Psoas muscle (tissue), 8 donors: ENCODE data around the gene PHLPP1. TPM values are rescaled to one million over a fixed set of nuclear protein-coding genes. Genes with fewer than 3 reads are reported as not detected.

Source experiments
- ATAC-seq, 4 donors: fragments of 200-7000 bp; cut with Tn5 transposase; one replicate each; pipeline ENCODE4 v1.9.1; 2020; ENCODE audit warnings: moderate library complexity in 3 of 4, mild to moderate bottlenecking in 2 of 4
- DNase-seq, 2 donors: peaks; one replicate each; pipeline ENCODE4 v3.0.0-alpha.2; 2020
- H3K27ac ChIP-seq: fragments of 200-600 bp; one replicate; pipeline ENCODE4 v1.8.0; 2022
- H3K27me3 ChIP-seq, 3 donors: fragments of 200-600 bp in 1 of 3; one replicate each; pipeline versions ENCODE4 v1.6.1 to v1.8.0; 2013 to 2022; ENCODE audit warnings: low read length in 2 of 3, mild to moderate bottlenecking in 2 of 3, moderate library complexity in 1 of 3; ENCODE audit not compliant: insufficient read depth in 3 of 3
- H3K36me3 ChIP-seq, 2 donors: fragments of 200-600 bp in 1 of 2; one replicate each; pipeline versions ENCODE4 v1.6.1 to v1.8.0; 2013 to 2022; ENCODE audit warnings: low read depth in 1 of 2, mild to moderate bottlenecking in 1 of 2, moderate library complexity in 1 of 2; ENCODE audit not compliant: insufficient read depth in 1 of 2
- H3K4me1 ChIP-seq: fragments of 200-600 bp; one replicate; pipeline ENCODE4 v1.8.0; 2022
- H3K4me3 ChIP-seq: fragments of 200-600 bp; one replicate; pipeline ENCODE4 v1.8.0; 2022; ENCODE audit warnings: mild to moderate bottlenecking
- H3K9me3 ChIP-seq: fragments of 200-600 bp; one replicate; pipeline ENCODE4 v1.8.0; 2022
- CTCF ChIP-seq: fragments of 200-600 bp; IDR thresholded peaks from one replicate; pipeline ENCODE4 v1.8.0; 2022; ENCODE audit warnings: antibody characterized with exemption
- WGBS, 3 donors: extraction: QIAGEN DNeasy Blood & Tissue Kit; methylation state at CpG; one replicate each; pipeline versions ENCODE4 v1.1.6 to v1.1.7; 2013; 5-methylcytosine and 5-hydroxymethylcytosine counted together
- intact Hi-C, 2 donors: fragments of 100-400 bp; cut with DNase I; formaldehyde crosslinking; loops; one replicate each; pipeline versions ENCODE4 v1.11.0 to v1.14.2; 2022
- polyA plus RNA-seq, 3 donors: library from polyadenylated mRNA; stranded (reverse); fragments of 200-250 nt; gene quantifications; one replicate each; pipeline ENCODE4 v1.2.3, GENCODE V29; 2013
- total RNA-seq, 4 donors: library from RNA; stranded (reverse); fragmentation: NEBNext Ultra II Directional in 2 of 4; extraction: Animal tissue kit (Norgen Biotek cat#: 25700) in 2 of 4; gene quantifications; one replicate each; pipeline versions ENCODE4 v1.2.1 to v1.2.4, GENCODE V29; 2021 to 2023
- donor health status: healthy with polysubstance abuse.
- donor health status: DM: no; HTN: no; CAD: no; lungs with moderate emphysema.
- donor health status: Bipolar disorder and iron deficiency.
- donor health status: healthy.
- donor health status: DM: yes; HTN: yes; CAD: no.
- donor health status: DM: no; HTN: no; CAD: no.
- donor health status: DM: no; HTN: no; CAD: no.
- donor health status: DM: yes; HTN: yes; CAD: no.

PHLPP1 gene
- total and polyA plus RNA-seq, 7 donors, result 0.79 to 6.4 (median 3.5) TPM

DNA sequence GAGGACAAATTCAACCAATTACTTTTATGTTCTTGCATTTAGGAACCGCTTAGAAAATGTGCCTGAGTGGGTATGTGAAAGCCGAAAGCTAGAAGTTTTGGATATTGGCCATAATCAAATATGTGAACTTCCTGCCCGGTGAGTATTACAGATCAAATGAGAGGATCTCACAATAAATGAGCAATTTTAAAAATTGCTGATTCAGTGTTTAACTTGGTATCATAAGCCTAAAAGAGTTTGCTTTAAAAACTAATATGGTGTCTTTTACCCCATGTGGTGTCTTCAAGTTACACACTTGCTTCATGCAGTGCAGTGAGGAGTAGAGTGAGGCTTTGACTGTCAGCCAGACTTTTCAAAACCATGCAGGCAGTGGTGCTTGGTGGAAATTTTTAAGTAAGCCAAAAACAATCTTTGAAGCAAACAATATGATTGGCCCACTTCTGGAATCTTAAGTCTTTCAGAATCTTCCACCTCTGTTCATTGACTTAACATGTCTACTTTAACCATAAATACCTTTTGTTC, 199.6 kb downstream of the PHLPP1 start:
- H3K36me3 ChIP-seq, result peaks cover 0 to 2% of the 10 kb centered on the region in 2 donors
- no peak overlapping the region for H3K27ac ChIP-seq
- H3K4me1 ChIP-seq, result no peaks in the 10 kb centered on the region
- no peaks in the 10 kb centered on the region for H3K9me3 ChIP-seq
- no peak for TF ChIP-seq CTCF
- WGBS, 3 donors, result 93 to 96% (median 93%) methylated on average over 3 of the region's 3 CpGs
- ATAC-seq (no peak), DNase-seq (no peak)
- intact Hi-C loops, result no loop called here
- no peak overlapping the region for H3K4me3 ChIP-seq
- no peaks in the 10 kb centered on the region for H3K27me3 ChIP-seq

DNA sequence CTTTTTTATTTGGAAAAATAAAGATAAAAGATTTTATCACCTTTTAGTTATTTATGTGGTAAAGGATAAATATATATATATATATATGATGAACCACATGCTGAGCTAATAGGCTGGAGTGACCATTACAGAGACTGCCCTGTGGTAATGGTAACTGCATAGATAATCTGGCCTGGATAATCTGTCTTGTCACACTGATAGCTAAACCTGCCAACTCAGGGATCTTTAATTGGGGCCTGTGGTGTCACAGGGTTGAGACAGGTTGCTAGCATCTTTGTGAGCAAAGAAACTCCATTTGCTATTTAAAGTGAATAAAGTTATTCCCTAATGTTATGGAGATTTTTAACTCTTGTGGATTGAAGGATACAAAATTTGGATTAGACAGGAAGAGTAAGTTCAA, 203.0 kb downstream of the PHLPP1 start:
- DNase-seq, result no peak
- Histone ChIP-seq H3K36me3 (peaks cover 0 to 13% of the 10 kb centered on the region in 2 donors), H3K27ac (no peak overlapping the region), H3K9me3 (no peaks in the 10 kb centered on the region), H3K27me3 (no peaks in the 10 kb centered on the region), H3K4me1 (no peaks in the 10 kb centered on the region), H3K4me3 (no peak overlapping the region)
- no peak for TF ChIP-seq CTCF
- intact Hi-C loops, result no loop called here
- no peak for ATAC-seq

- WGBS, 3 donors, result 64 to 72% (median 72%) methylated on average over 2 of the region's 2 CpGs
- H3K4me3 ChIP-seq, result no peak overlapping the region
- H3K9me3 ChIP-seq, result no peaks in the 10 kb centered on the region
- H3K4me1 ChIP-seq, result no peaks in the 10 kb centered on the region
- intact Hi-C loops, result no loop called here
- H3K36me3 ChIP-seq, result peaks cover 0 to 13% of the 10 kb centered on the region in 2 donors
- H3K27ac ChIP-seq, result no peak overlapping the region
- DNase-seq (no peak), ATAC-seq (no peak)
- no peak for TF ChIP-seq CTCF
- H3K27me3 ChIP-seq, result no peaks in the 10 kb centered on the region
These were observed 203.9 kb downstream of the PHLPP1 start for GRCh38 chr18:62919109-62919838.

- no peak for ATAC-seq
- WGBS, 3 donors, result 57 to 71% (median 63%) methylated on average over 5 of the region's 5 CpGs
- intact Hi-C loops, result no loop called here
These were observed 209.8 kb downstream of the PHLPP1 start for GRCh38 chr18:62925031-62925688.

More at GRCh38 chr18:62925031-62925688, 209.8 kb downstream of the PHLPP1 start:
- H3K27me3 ChIP-seq, result no peaks in the 10 kb centered on the region
- peaks cover 0 to 8% of the 10 kb centered on the region in 2 donors for H3K36me3 ChIP-seq
- DNase-seq, result no peak
- H3K27ac ChIP-seq, result no peak overlapping the region
- no peak overlapping the region for H3K4me3 ChIP-seq
- no peak for TF ChIP-seq CTCF
- H3K9me3 ChIP-seq, result no peaks in the 10 kb centered on the region
- H3K4me1 ChIP-seq, result no peaks in the 10 kb centered on the region
